HG03025 (cell line): ENCODE results near the gene MSX2.

Experiments used
- ATAC-seq: cut with Tn5 transposase; IDR thresholded peaks from one replicate; pipeline ENCODE4 v1.9.1; 2021; ENCODE audit warnings: mild to moderate bottlenecking, moderate library complexity; ENCODE audit not compliant: unreplicated experiment, low FRiP score

Gene MSX2

GRCh38 chr5:174765540-174765939 is 41.2 kb downstream of the MSX2 start:
- ATAC-seq: no peak

GRCh38 chr5:174767670-174768069 is 43.3 kb downstream of the MSX2 start:
- no peak for ATAC-seq

- ATAC-seq: no peak
These were observed 44.6 kb downstream of the MSX2 start for GRCh38 chr5:174769005-174769404.

- ATAC-seq: no peak
These were observed 49.0 kb downstream of the MSX2 start for GRCh38 chr5:174773371-174773770.

- ATAC-seq: no peak
These were observed 50.7 kb downstream of the MSX2 start for GRCh38 chr5:174775081-174775480.

GRCh38 chr5:174777111-174777510 is 52.7 kb downstream of the MSX2 start:
- ATAC-seq: no peak

- no peak for ATAC-seq
These were observed 53.2 kb downstream of the MSX2 start for GRCh38 chr5:174777583-174777982.
